ENCODE data around the gene MFSD6.
"Not testable (repeated sequence)": the region's sequence is repeated elsewhere in the genome, so short reads cannot be mapped to it uniquely, and the experiment has no call there.

Gene MFSD6

DNA sequence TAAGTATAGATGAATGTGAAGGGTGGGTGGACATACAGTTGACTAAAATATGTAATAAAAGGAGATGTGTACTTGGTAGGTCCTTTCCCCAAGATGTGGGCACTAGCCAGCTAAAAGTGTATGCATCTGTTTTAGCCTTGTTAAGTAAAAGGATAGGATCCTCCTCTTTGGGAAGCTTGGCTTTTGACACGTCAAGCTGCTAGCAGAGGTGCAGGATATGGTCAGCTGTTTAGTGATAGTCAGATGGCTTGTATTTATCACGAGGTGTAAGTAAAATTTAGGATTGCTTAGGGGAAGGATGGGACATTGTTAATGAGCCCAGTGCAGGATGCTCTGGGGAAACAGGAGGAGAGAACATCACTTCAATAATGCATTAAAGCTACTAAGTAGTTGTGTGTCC lies 1.5 kb downstream of the MFSD6 start:
- H3K9me3 ChIP-seq (ENCODE audit: low read length) = peaks cover 2% of the 10 kb centered on the region
- no peaks in the 10 kb centered on the region for H3K36me3 ChIP-seq (ENCODE audit: insufficient read depth, low read length)
- peaks cover 45% of the 10 kb centered on the region for H3K27me3 ChIP-seq (ENCODE audit: insufficient read depth, low read length)
- no peak overlapping the region for H3K4me3 ChIP-seq (ENCODE audit: low read length)
- peaks cover 12% of the 10 kb centered on the region for H3K4me1 ChIP-seq (ENCODE audit: insufficient read depth, low read length)
- H2AFZ ChIP-seq (ENCODE audit: low read depth, low read length) = no peak overlapping the region

GRCh38 chr2:190410166-190410565 lies 2.0 kb downstream of the MFSD6 start:
- Histone ChIP-seq H3K9me3 (ENCODE audit: low read length) (peaks cover 2% of the 10 kb centered on the region), H3K4me3 (ENCODE audit: low read length) (no peak overlapping the region), H3K4me1 (ENCODE audit: insufficient read depth, low read length) (peaks cover 12% of the 10 kb centered on the region), H3K36me3 (ENCODE audit: insufficient read depth, low read length) (no peaks in the 10 kb centered on the region), H2AFZ (ENCODE audit: low read depth, low read length) (no peak overlapping the region), H3K27me3 (ENCODE audit: insufficient read depth, low read length) (peaks cover 45% of the 10 kb centered on the region)

GRCh38 chr2:190412966-190413365 lies 4.8 kb downstream of the MFSD6 start:
- peaks cover 4% of the 10 kb centered on the region for H3K4me1 ChIP-seq (ENCODE audit: insufficient read depth, low read length)
- H3K36me3 ChIP-seq (ENCODE audit: insufficient read depth, low read length) = no peaks in the 10 kb centered on the region
- H3K27me3 ChIP-seq (ENCODE audit: insufficient read depth, low read length) = peaks cover 30% of the 10 kb centered on the region
- H3K9me3 ChIP-seq (ENCODE audit: low read length) = no peaks in the 10 kb centered on the region
- no peak overlapping the region for H2AFZ ChIP-seq (ENCODE audit: low read depth, low read length)
- H3K4me3 ChIP-seq (ENCODE audit: low read length) = no peak overlapping the region

DNA sequence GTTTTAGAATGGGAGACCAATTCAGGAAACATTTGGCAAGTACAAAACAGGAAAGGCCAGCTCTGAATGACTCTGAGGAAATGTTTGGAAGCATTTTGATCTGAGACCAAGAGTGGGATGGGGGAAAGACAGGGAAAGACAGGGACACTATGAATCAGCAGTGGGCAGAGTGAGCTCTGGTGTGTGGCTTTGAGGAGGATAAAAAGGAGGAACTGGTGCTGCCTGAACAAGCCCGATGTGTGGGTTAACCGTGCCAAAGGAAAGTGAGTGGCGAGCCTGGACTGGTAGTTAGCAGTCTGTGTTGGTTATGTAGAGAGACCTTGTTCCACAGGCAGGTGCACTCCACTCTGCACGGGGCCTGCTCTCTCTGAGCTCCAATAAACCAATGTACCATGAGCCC lies 5.3 kb downstream of the MFSD6 start:
- peaks cover 4% of the 10 kb centered on the region for H3K4me1 ChIP-seq (ENCODE audit: insufficient read depth, low read length)
- H2AFZ ChIP-seq (ENCODE audit: low read depth, low read length) = no peak overlapping the region
- H3K27me3 ChIP-seq (ENCODE audit: insufficient read depth, low read length) = peaks cover 30% of the 10 kb centered on the region
- no peaks in the 10 kb centered on the region for H3K9me3 ChIP-seq (ENCODE audit: low read length)
- H3K36me3 ChIP-seq (ENCODE audit: insufficient read depth, low read length) = no peaks in the 10 kb centered on the region
- H3K4me3 ChIP-seq (ENCODE audit: low read length) = no peak overlapping the region

GRCh38 chr2:190415251-190415650 lies 7.1 kb downstream of the MFSD6 start:
- Histone ChIP-seq H3K36me3 (ENCODE audit: insufficient read depth, low read length) (no peaks in the 10 kb centered on the region), H3K4me3 (ENCODE audit: low read length) (no peak overlapping the region), H3K9me3 (ENCODE audit: low read length) (no peaks in the 10 kb centered on the region), H2AFZ (ENCODE audit: low read depth, low read length) (no peak overlapping the region), H3K27me3 (ENCODE audit: insufficient read depth, low read length) (peaks cover 15% of the 10 kb centered on the region), H3K4me1 (ENCODE audit: insufficient read depth, low read length) (no peaks in the 10 kb centered on the region)

DNA sequence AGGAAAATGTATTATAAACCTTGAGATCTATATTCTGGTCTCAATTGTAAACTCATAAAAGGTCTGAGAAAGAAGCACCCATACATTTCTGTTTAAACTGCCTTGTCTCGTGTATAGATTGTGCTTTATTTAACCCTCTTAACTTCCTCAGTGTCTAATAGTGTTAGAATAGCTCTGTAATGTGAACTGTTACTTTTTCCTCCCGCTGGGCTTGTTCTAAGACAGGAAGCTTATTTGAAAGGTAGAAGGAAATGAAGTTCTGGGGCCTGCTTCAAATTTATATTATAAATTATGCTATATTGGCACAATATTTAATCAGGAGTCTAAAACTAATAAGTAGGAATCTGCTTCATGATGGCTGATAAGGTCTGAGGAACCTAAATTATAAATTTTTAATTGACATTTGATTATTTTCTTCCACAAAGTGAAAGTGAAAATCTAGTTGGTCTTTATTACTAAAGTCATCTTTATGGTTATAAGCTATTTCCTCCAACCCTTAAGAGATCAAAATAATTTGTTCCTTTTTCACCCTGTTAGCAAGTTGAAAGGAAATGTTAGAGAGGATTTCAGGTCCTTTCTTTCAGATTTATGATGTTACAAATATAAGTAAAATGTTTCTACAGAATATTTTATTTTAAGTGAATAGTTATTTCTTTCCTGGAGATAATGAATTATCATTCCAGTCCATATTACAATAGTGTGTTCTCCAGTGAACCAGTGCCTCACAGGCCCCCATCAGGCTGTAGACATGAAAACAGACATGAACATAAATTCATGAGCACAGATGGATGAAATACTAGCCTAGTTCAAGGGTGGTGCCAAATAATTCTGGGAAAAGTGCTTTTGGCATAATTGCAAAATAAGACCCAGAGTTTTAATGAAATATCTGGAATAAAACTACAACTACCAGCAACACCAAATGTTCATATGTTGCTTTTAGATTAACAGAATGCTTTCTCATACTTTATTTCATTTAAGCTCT lies 7.9 kb downstream of the MFSD6 start:
- Histone ChIP-seq H3K4me1 (ENCODE audit: insufficient read depth, low read length) (no peaks in the 10 kb centered on the region), H3K4me3 (ENCODE audit: low read length) (no peak overlapping the region), H2AFZ (ENCODE audit: low read depth, low read length) (no peak overlapping the region), H3K9me3 (ENCODE audit: low read length) (no peaks in the 10 kb centered on the region), H3K27me3 (ENCODE audit: insufficient read depth, low read length) (peaks cover 14% of the 10 kb centered on the region), H3K36me3 (ENCODE audit: insufficient read depth, low read length) (no peaks in the 10 kb centered on the region)

DNA sequence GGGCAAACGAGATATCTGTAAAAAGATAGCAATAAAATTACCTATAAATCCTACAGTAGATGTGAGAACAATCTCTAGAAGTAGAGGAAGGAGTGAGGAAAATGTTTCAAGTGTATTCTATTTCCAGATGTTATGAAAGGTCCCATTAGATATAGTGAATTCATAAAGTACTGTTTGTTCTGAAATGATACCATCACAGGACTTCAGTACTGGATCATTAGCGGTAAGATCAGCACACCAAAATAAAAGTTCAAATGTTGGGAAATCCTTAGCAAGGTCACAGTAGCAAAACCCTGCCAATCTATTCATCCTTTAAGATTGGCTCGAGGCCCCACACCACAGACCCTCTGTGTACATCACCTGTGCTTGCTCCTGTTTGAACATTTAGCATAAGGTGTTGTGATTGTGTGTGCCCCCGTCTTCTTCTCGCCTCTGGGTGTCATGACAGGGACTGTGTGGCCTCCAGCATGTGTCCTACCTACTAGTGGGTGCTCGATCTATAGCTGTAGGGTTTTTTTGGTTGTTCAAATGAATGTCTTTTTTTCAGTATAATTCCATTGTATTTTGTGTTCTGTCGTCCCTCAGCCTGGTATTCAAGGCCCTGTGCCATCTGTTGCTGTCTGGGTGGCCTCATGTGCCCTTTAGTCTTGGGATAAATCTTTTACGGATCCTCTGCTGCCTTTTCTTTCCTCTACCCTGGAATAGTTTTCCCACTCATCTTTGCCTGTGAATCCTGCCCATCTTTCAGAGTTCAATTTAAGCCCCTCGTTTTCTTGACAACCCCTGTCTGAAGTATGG lies 9.1 kb downstream of the MFSD6 start:
- no peaks in the 10 kb centered on the region for H3K4me1 ChIP-seq (ENCODE audit: insufficient read depth, low read length)
- peaks cover 8% of the 10 kb centered on the region for H3K27me3 ChIP-seq (ENCODE audit: insufficient read depth, low read length)
- H2AFZ ChIP-seq (ENCODE audit: low read depth, low read length) = no peak overlapping the region
- no peaks in the 10 kb centered on the region for H3K36me3 ChIP-seq (ENCODE audit: insufficient read depth, low read length)
- H3K9me3 ChIP-seq (ENCODE audit: low read length) = no peaks in the 10 kb centered on the region
- no peak overlapping the region for H3K4me3 ChIP-seq (ENCODE audit: low read length)

DNA sequence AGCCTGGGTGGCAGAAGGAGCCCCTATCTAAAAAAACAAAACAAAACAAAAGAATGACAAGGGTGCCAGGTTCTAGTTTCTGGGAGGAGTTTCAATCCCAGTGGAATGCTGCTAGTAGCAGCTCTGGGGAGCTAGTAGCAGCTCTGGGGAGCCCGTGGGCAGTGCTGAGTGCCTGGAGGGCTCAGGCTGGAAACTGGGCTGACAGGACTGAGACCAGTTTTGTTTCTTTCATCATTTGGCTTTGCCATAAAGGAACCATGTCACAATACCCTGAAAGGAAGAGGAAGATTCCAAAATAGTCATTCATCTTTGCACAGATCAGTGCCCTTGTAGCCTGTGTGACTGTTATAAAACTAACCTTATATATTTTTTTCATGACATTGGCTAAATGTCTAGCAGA lies 10.6 kb downstream of the MFSD6 start:
- H2AFZ ChIP-seq (ENCODE audit: low read depth, low read length) = no peak overlapping the region
- H3K27me3 ChIP-seq (ENCODE audit: insufficient read depth, low read length) = peaks cover 1% of the 10 kb centered on the region
- no peak overlapping the region for H3K4me3 ChIP-seq (ENCODE audit: low read length)
- H3K9me3 ChIP-seq (ENCODE audit: low read length) = no peaks in the 10 kb centered on the region
- no peaks in the 10 kb centered on the region for H3K36me3 ChIP-seq (ENCODE audit: insufficient read depth, low read length)
- H3K4me1 ChIP-seq (ENCODE audit: insufficient read depth, low read length) = no peaks in the 10 kb centered on the region

- Histone ChIP-seq H3K4me1 (ENCODE audit: insufficient read depth, low read length) (no peaks in the 10 kb centered on the region), H3K9me3 (ENCODE audit: low read length) (no peaks in the 10 kb centered on the region), H3K36me3 (ENCODE audit: insufficient read depth, low read length) (no peaks in the 10 kb centered on the region), H3K4me3 (ENCODE audit: low read length) (no peak overlapping the region), H2AFZ (ENCODE audit: low read depth, low read length) (no peak overlapping the region), H3K27me3 (ENCODE audit: insufficient read depth, low read length) (no peaks in the 10 kb centered on the region)
Observed at GRCh38 chr2:190420801-190421200, 12.6 kb downstream of the MFSD6 start.

- Histone ChIP-seq H3K36me3 (ENCODE audit: insufficient read depth, low read length) (no peaks in the 10 kb centered on the region), H3K9me3 (ENCODE audit: low read length) (no peaks in the 10 kb centered on the region), H3K4me3 (ENCODE audit: low read length) (no peak overlapping the region), H2AFZ (ENCODE audit: low read depth, low read length) (no peak overlapping the region), H3K4me1 (ENCODE audit: insufficient read depth, low read length) (no peaks in the 10 kb centered on the region), H3K27me3 (ENCODE audit: insufficient read depth, low read length) (no peaks in the 10 kb centered on the region)
Observed at GRCh38 chr2:190425221-190425866, 17.2 kb downstream of the MFSD6 start.

- no peaks in the 10 kb centered on the region for H3K36me3 ChIP-seq (ENCODE audit: insufficient read depth, low read length)
- H3K27me3 ChIP-seq (ENCODE audit: insufficient read depth, low read length) = no peaks in the 10 kb centered on the region
- no peak overlapping the region for H3K4me3 ChIP-seq (ENCODE audit: low read length)
- H2AFZ ChIP-seq (ENCODE audit: low read depth, low read length) = no peak overlapping the region
- H3K4me1 ChIP-seq (ENCODE audit: insufficient read depth, low read length) = no peaks in the 10 kb centered on the region
- no peaks in the 10 kb centered on the region for H3K9me3 ChIP-seq (ENCODE audit: low read length)
Observed at GRCh38 chr2:190425883-190426658, 17.9 kb downstream of the MFSD6 start.

- H3K9me3 ChIP-seq (ENCODE audit: low read length); H3K4me3 ChIP-seq (ENCODE audit: low read length); H3K36me3 ChIP-seq (ENCODE audit: insufficient read depth, low read length); H3K4me1 ChIP-seq (ENCODE audit: insufficient read depth, low read length); H3K27me3 ChIP-seq (ENCODE audit: insufficient read depth, low read length); H2AFZ ChIP-seq (ENCODE audit: low read depth, low read length): not testable (repeated sequence)
Observed at GRCh38 chr2:190430866-190431265, 22.7 kb downstream of the MFSD6 start.
